VCaP (cell line): ENCODE data around the gene SDS.

Experiments used
- H3K27ac ChIP-seq: fragments of 450-650 bp; 2 replicates; pipeline ENCODE4 v1.5.1; 2017
- TF ChIP-seq, protein P1 (sequence below): fragments of 450-650 bp; conservative IDR thresholded peaks from 2 replicates; pipeline ENCODE4 v1.5.1; 2017; ENCODE audit warnings: mild to moderate bottlenecking, moderate library complexity

Gene SDS

DNA sequence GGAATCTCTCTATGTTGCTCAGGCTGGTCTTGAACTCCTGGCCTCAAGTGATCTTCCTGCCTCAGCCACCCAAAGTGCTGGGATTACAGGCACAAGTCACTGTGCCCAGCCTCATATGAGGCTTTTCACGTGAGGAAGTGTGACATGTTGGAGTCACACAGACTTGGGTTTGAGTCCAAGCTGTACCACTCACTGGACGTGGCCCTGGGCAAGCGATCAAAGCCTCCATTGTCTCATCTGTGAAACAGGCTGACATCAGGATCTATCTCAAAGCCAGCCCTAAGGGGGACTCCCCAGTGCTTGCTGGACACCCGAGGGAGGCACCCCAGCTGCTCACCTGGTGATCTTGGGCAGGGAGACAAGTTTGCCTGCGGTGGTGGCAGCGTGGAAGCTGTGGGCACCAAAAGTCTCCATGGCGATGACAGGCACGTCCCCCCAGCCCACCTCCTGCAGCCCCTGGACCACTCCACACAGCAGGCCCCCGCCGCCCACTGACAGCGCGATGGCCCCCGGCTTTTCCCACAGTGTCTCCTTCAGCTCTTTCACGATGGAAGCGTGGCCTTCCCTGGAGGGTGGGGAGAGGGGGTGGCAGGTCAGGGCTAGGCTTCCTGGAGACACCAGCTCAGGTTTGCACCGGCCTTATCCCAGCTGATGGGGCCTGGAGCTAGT lies 6.7 kb downstream of the SDS start:
- TF ChIP-seq, protein P1, sequence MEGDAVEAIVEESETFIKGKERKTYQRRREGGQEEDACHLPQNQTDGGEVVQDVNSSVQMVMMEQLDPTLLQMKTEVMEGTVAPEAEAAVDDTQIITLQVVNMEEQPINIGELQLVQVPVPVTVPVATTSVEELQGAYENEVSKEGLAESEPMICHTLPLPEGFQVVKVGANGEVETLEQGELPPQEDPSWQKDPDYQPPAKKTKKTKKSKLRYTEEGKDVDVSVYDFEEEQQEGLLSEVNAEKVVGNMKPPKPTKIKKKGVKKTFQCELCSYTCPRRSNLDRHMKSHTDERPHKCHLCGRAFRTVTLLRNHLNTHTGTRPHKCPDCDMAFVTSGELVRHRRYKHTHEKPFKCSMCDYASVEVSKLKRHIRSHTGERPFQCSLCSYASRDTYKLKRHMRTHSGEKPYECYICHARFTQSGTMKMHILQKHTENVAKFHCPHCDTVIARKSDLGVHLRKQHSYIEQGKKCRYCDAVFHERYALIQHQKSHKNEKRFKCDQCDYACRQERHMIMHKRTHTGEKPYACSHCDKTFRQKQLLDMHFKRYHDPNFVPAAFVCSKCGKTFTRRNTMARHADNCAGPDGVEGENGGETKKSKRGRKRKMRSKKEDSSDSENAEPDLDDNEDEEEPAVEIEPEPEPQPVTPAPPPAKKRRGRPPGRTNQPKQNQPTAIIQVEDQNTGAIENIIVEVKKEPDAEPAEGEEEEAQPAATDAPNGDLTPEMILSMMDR: no peak
- H3K27ac ChIP-seq: no peak overlapping the region

DNA sequence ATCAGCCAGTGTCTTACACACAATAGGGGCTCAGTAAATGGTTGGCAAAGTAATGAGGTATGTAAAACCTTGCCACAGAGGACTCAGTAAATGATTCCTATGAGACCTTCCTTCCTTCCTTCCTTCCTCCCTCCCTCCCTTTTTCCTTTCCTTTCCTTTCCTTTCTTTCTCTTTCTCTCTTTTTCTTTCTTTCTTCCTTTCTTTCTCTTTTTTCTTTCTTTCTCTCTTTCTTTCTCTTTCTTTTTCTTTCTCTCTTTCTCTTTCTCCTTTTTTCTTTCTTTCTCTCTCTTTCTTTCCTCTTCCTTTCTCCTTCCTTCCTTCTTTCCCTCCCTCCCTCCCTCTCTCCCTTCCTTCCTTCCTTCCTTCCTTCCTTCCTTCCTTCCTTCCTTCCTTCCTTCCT lies 7.5 kb downstream of the SDS start:
- TF ChIP-seq, protein P1: no peak
- H3K27ac ChIP-seq: no peak overlapping the region

DNA sequence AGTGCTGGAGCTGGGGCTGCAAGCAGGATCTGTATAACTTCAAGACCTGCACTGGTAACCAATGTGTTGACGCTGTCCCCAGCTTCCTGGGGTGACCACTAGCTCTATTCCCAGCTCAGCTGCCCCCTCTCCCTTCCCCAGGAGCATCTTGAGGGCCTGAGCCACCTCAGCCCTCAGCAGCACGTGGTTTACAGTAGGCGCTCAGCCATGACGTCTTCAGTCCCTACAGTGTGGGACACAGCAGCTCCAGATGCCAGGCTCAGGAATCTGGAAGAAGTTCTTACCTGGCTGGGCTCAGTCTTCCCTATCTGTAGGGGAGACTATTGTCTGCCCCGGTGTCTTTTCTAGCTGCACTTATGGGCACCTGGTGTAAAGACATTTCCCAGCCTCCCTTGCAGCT lies 8.6 kb downstream of the SDS start:
- TF ChIP-seq, protein P1: no peak
- H3K27ac ChIP-seq: no peak overlapping the region

DNA sequence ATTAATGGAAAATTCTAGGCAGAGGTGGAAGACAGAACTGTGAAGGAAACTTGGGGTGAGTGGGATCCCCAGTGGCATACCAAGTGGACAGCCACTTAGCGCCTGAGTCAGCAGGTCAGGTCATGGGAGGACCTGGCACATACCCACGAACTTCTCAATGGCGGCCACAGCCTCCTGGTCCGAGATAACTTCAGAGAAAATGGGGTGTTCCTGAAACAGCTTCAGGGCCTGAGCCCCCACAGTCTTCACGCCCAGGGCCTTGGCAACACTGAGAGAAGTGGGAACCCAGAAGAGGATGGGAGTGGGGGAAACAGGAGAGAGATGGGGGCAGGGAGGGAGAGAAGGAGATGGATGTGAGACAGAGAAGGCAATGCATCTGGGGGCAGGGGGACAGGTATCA lies 9.9 kb downstream of the SDS start:
- TF ChIP-seq, protein P1: no peak
- no peak overlapping the region for H3K27ac ChIP-seq

DNA sequence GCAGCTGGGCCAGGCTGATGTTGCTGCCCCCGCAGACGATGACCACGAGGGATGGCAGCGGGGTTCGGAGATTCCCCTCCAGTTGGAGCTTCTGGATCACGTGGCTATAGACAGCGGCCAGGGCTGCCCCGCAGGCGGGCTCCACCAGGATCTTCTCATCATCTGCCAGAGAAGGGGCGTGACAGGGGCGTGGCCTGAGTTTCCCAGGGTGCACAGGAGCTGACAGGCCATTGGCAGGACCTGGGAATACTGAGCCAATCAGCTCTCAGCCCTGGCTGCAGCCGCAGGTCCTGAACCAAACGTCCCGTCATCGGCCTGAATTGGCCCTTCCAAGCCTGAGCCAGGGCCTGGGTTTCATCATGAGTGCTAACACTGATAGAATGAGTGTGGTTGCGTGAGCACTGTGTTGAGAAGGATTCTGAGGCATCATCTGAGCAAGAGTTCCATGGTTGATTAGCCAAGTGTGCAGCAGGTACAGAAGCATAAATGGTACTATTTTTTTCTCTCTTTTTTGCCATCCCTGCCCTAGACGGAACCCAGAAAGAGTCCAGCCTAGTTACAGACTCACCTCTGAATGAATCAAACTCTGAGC lies 10.6 kb downstream of the SDS start:
- H3K27ac ChIP-seq: no peak overlapping the region
- TF ChIP-seq, protein P1: no peak

DNA sequence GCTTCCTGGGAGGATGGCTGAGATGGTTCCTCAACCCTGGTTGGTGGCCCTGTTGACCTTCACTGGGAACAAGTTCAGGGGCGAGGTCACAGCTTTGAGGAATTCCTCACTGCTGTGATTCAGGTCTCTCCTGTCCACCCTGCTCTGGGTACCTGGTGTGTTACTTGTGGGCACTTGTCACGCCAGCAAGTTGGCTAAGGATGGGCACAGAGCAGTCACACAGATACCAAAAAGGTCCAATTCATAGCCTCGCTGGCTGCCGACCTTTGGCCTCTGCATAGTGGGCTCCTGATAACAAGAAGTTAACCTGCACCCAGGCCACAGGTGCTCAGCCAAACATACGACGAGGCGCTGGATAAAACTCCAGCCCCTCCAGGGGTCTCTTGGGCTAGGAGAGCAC lies 11.2 kb downstream of the SDS start:
- TF ChIP-seq, protein P1: no peak
- no peak overlapping the region for H3K27ac ChIP-seq

DNA sequence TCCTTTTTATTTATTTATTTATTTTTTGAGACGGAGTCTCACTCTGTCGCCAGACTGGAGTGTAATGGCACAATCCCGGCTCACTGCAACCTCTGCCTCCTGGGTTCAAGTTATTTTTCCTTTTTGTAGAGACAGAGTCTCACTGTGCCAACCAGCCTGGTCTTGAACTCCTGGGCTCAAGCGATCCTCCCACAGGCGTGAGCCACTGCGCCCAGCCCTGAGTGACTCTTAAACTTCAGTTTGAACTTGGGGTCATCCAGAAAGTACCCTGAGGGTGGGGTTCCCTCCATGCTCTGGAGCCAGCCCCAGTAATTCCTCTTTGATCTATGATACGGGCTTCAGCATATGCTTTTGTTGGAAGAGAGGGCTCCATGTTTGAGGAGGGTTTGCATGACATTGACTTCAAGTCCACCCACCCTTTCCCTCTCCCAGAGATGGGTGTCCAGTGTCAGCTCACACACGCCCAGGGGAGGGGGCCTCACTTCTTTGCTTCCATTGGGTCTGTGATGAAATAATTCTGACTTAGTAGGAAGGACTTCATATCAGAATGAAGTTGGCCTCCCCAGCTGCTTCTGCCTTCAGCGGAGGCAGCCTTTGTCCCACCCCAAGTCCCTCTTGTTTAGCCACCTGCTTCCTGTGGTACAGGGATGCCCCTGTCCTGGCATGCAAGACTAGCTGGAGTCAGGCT lies 11.9 kb downstream of the SDS start:
- H3K27ac ChIP-seq: no peak overlapping the region
- TF ChIP-seq, protein P1: no peak
